ENCODE measurements around the gene ZFYVE9. TPM values are rescaled to one million over a fixed set of nuclear protein-coding genes. Genes with fewer than 3 reads are reported as not detected.

Gene ZFYVE9
- total and polyA plus RNA-seq, 2 donors: 3.6 to 6.8 TPM

DNA sequence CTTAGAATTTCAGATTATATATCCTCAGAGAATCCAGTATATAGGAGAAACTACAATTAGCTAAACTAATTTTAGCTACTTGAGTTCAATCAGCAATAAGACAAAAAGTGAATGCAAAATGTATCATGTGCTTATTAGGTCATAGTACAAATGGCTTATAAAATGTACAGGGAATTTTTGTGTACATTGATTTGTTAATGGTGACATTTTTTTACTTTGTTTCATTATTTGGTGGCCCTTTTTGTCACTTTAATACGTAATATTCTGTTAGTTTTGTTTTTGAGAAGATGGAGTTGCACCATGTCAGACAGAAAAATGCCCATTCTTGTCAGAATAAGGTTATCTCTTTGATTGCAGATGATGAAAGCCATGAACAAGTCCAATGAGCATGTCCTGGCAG is 190.5 kb downstream of the ZFYVE9 start:
- Histone ChIP-seq H3K4me1 (ENCODE audit: control insufficient read depth in 2 of 2, insufficient read depth in 2 of 2, low read length in 2 of 2) (no peaks in the 10 kb centered on the region), H3K27ac (ENCODE audit: low read depth in 1 of 2, low read length in 1 of 2) (no peak overlapping the region), H3K27me3 (ENCODE audit: control insufficient read depth in 2 of 2, insufficient read depth in 1 of 2, low read length in 1 of 2) (no peaks in the 10 kb centered on the region), H3K36me3 (ENCODE audit: control insufficient read depth in 2 of 2, insufficient read depth in 2 of 2, low read length in 1 of 2) (no peaks in the 10 kb centered on the region), H3K4me3 (ENCODE audit: low read length in 2 of 2) (no peak overlapping the region), H3K9me3 (ENCODE audit: control insufficient read depth in 2 of 2, insufficient read depth in 1 of 2, low read length in 1 of 2) (no peaks in the 10 kb centered on the region)
- DNase-seq (ENCODE audit: low read depth in 6 of 9, low spot score in 9 of 9): no peak
- 92% methylated on average over 1 of the region's 1 CpG for WGBS

DNA sequence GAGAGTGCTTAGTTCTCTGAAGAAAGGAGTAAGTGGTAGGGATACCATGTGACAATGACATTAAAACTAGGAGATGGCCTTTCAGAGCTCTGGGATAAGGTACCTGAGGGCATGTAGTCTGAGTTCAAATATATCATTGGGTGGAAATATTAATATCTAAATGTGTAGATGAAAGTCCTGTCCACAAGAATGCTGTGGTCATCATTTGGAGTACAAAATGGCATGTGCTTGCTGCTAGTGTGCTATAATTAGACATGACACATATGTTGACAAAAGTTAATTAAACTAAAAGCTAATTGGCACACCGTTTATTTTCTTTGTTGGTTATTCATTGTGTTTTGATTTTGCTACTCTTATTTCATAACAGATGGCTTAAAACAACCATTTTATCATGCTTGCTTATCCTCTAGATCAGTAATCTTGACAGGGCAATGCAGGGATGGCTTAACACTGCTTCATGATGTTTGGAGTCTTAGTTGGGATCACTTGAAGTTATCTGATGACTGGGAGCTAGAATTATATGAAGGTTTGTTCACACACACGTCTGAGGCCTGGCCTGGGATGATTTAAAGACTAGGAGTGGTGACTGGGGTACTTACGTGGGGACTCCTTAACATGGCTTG is 193.1 kb downstream of the ZFYVE9 start:
- WGBS: 96% methylated on average over 3 of the region's 3 CpGs
- no peak overlapping the region for H3K27ac ChIP-seq (ENCODE audit: low read depth in 1 of 2, low read length in 1 of 2)
- no peaks in the 10 kb centered on the region for H3K4me1 ChIP-seq (ENCODE audit: control insufficient read depth in 2 of 2, insufficient read depth in 2 of 2, low read length in 2 of 2)
- no peak for DNase-seq (ENCODE audit: low read depth in 6 of 9, low spot score in 9 of 9)
- no peaks in the 10 kb centered on the region for H3K9me3 ChIP-seq (ENCODE audit: control insufficient read depth in 2 of 2, insufficient read depth in 1 of 2, low read length in 1 of 2)
- H3K4me3 ChIP-seq (ENCODE audit: low read length in 2 of 2): no peak overlapping the region
- no peaks in the 10 kb centered on the region for H3K27me3 ChIP-seq (ENCODE audit: control insufficient read depth in 2 of 2, insufficient read depth in 1 of 2, low read length in 1 of 2)
- no peaks in the 10 kb centered on the region for H3K36me3 ChIP-seq (ENCODE audit: control insufficient read depth in 2 of 2, insufficient read depth in 2 of 2, low read length in 1 of 2)

- no peak for DNase-seq (ENCODE audit: low read depth in 6 of 9, low spot score in 9 of 9)
- Histone ChIP-seq H3K9me3 (ENCODE audit: control insufficient read depth in 2 of 2, insufficient read depth in 1 of 2, low read length in 1 of 2) (no peaks in the 10 kb centered on the region), H3K27ac (ENCODE audit: low read depth in 1 of 2, low read length in 1 of 2) (no peak overlapping the region), H3K36me3 (ENCODE audit: control insufficient read depth in 2 of 2, insufficient read depth in 2 of 2, low read length in 1 of 2) (no peaks in the 10 kb centered on the region), H3K27me3 (ENCODE audit: control insufficient read depth in 2 of 2, insufficient read depth in 1 of 2, low read length in 1 of 2) (no peaks in the 10 kb centered on the region), H3K4me3 (ENCODE audit: low read length in 2 of 2) (no peak overlapping the region), H3K4me1 (ENCODE audit: control insufficient read depth in 2 of 2, insufficient read depth in 2 of 2, low read length in 2 of 2) (no peaks in the 10 kb centered on the region)
- 98% methylated on average over 2 of the region's 2 CpGs for WGBS
Measured at GRCh38 chr1:52337439-52337838, 195.6 kb downstream of the ZFYVE9 start.

GRCh38 chr1:52341655-52342260 is 199.9 kb downstream of the ZFYVE9 start:
- H3K36me3 ChIP-seq (ENCODE audit: control insufficient read depth in 2 of 2, insufficient read depth in 2 of 2, low read length in 1 of 2): no peaks in the 10 kb centered on the region
- WGBS: 83% methylated on average over 7 of the region's 7 CpGs
- no peak for DNase-seq (ENCODE audit: low read depth in 6 of 9, low spot score in 9 of 9)
- H3K27me3 ChIP-seq (ENCODE audit: control insufficient read depth in 2 of 2, insufficient read depth in 1 of 2, low read length in 1 of 2): no peaks in the 10 kb centered on the region
- no peaks in the 10 kb centered on the region for H3K4me1 ChIP-seq (ENCODE audit: control insufficient read depth in 2 of 2, insufficient read depth in 2 of 2, low read length in 2 of 2)
- H3K27ac ChIP-seq (ENCODE audit: low read depth in 1 of 2, low read length in 1 of 2): no peak overlapping the region
- no peak overlapping the region for H3K4me3 ChIP-seq (ENCODE audit: low read length in 2 of 2)
- H3K9me3 ChIP-seq (ENCODE audit: control insufficient read depth in 2 of 2, insufficient read depth in 1 of 2, low read length in 1 of 2): no peaks in the 10 kb centered on the region

DNA sequence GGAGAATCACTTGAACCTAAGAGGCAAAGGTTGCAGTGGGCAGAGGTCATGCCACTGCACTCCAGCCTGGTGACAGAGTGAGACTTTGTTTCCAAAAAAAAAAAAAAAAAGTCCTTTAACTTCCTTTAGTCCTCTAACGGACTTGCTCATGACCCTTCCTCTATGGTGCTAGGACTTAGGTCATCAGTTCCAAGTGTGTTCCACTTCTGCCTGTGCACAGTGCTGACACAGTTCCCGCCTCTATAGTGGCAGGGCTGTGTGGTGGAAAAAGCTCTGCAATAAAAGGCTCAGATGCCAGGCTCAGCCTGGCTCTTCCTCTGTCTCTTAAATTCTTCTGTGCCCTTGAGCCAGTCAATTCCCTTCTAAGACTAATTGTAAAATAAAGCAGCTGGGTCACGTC is 202.1 kb downstream of the ZFYVE9 start:
- no peaks in the 10 kb centered on the region for H3K27me3 ChIP-seq (ENCODE audit: control insufficient read depth in 2 of 2, insufficient read depth in 1 of 2, low read length in 1 of 2)
- H3K36me3 ChIP-seq (ENCODE audit: control insufficient read depth in 2 of 2, insufficient read depth in 2 of 2, low read length in 1 of 2): no peaks in the 10 kb centered on the region
- H3K9me3 ChIP-seq (ENCODE audit: control insufficient read depth in 2 of 2, insufficient read depth in 1 of 2, low read length in 1 of 2): no peaks in the 10 kb centered on the region
- no peak for DNase-seq (ENCODE audit: low read depth in 6 of 9, low spot score in 9 of 9)
- H3K4me1 ChIP-seq (ENCODE audit: control insufficient read depth in 2 of 2, insufficient read depth in 2 of 2, low read length in 2 of 2): no peaks in the 10 kb centered on the region
- no peak overlapping the region for H3K27ac ChIP-seq (ENCODE audit: low read depth in 1 of 2, low read length in 1 of 2)
- no peak overlapping the region for H3K4me3 ChIP-seq (ENCODE audit: low read length in 2 of 2)
- 97% methylated on average over 3 of the region's 3 CpGs for WGBS

- Histone ChIP-seq H3K9me3 (ENCODE audit: control insufficient read depth in 2 of 2, insufficient read depth in 1 of 2, low read length in 1 of 2) (no peaks in the 10 kb centered on the region), H3K27me3 (ENCODE audit: control insufficient read depth in 2 of 2, insufficient read depth in 1 of 2, low read length in 1 of 2) (no peaks in the 10 kb centered on the region), H3K27ac (ENCODE audit: low read depth in 1 of 2, low read length in 1 of 2) (no peak overlapping the region), H3K36me3 (ENCODE audit: control insufficient read depth in 2 of 2, insufficient read depth in 2 of 2, low read length in 1 of 2) (peaks cover 0 to 2% of the 10 kb centered on the region in 2 donors), H3K4me3 (ENCODE audit: low read length in 2 of 2) (no peak overlapping the region), H3K4me1 (ENCODE audit: control insufficient read depth in 2 of 2, insufficient read depth in 2 of 2, low read length in 2 of 2) (no peaks in the 10 kb centered on the region)
- no peak for DNase-seq (ENCODE audit: low read depth in 6 of 9, low spot score in 9 of 9)
- 96% methylated on average over 2 of the region's 2 CpGs for WGBS
Measured at GRCh38 chr1:52345252-52345651, 203.4 kb downstream of the ZFYVE9 start.

- Histone ChIP-seq H3K9me3 (ENCODE audit: control insufficient read depth in 2 of 2, insufficient read depth in 1 of 2, low read length in 1 of 2) (no peaks in the 10 kb centered on the region), H3K27ac (ENCODE audit: low read depth in 1 of 2, low read length in 1 of 2) (no peak overlapping the region), H3K4me3 (ENCODE audit: low read length in 2 of 2) (no peak overlapping the region), H3K4me1 (ENCODE audit: control insufficient read depth in 2 of 2, insufficient read depth in 2 of 2, low read length in 2 of 2) (no peaks in the 10 kb centered on the region), H3K27me3 (ENCODE audit: control insufficient read depth in 2 of 2, insufficient read depth in 1 of 2, low read length in 1 of 2) (no peaks in the 10 kb centered on the region), H3K36me3 (ENCODE audit: control insufficient read depth in 2 of 2, insufficient read depth in 2 of 2, low read length in 1 of 2) (peaks cover 5 to 9% of the 10 kb centered on the region in 2 donors)
- DNase-seq (ENCODE audit: low read depth in 6 of 9, low spot score in 9 of 9): no peak
- 98% methylated on average over 4 of the region's 4 CpGs for WGBS
Measured at GRCh38 chr1:52346653-52347052, 204.8 kb downstream of the ZFYVE9 start.

DNA sequence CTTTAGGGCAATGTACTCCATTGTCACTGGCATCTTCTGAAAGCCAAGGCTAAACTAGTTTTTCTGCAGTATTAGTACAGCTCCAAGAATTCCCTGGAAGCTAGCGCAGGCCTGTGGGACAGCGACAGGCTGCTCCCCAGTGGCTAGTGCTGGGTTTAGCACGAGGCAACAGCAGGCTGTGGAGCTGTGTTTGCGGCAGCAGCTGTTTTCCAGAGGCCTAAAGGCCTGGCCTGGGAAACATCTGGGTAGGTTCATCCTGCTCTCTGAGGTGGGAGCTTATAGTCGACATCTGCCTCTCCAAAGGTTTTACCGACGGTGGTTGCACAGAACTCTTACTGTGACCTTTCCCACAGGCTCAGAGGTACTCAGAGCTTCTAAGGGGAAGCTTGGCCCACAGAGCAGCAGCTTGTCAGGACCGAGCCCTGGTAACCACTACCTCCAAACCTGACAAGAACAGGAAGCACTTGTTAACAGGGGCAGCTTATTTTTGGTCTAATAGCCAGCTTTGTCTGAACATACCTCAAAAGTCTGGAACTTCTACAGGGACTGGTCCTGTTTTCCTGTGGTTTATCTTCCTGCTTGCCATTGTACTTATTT is 206.9 kb downstream of the ZFYVE9 start:
- peak in 1 of 9 donors; percentile 7 for DNase-seq (ENCODE audit: low read depth in 6 of 9, low spot score in 9 of 9)
- H3K27ac ChIP-seq (ENCODE audit: low read depth in 1 of 2, low read length in 1 of 2): no peak overlapping the region
- peaks cover 24 to 25% of the 10 kb centered on the region in 2 donors for H3K36me3 ChIP-seq (ENCODE audit: control insufficient read depth in 2 of 2, insufficient read depth in 2 of 2, low read length in 1 of 2)
- H3K9me3 ChIP-seq (ENCODE audit: control insufficient read depth in 2 of 2, insufficient read depth in 1 of 2, low read length in 1 of 2): no peaks in the 10 kb centered on the region
- H3K4me1 ChIP-seq (ENCODE audit: control insufficient read depth in 2 of 2, insufficient read depth in 2 of 2, low read length in 2 of 2): no peaks in the 10 kb centered on the region
- WGBS: 32% methylated on average over 8 of the region's 8 CpGs
- no peak overlapping the region for H3K4me3 ChIP-seq (ENCODE audit: low read length in 2 of 2)
- H3K27me3 ChIP-seq (ENCODE audit: control insufficient read depth in 2 of 2, insufficient read depth in 1 of 2, low read length in 1 of 2): no peaks in the 10 kb centered on the region

GRCh38 chr1:52352690-52353089 is 210.8 kb downstream of the ZFYVE9 start:
- no peaks in the 10 kb centered on the region for H3K4me1 ChIP-seq (ENCODE audit: control insufficient read depth in 2 of 2, insufficient read depth in 2 of 2, low read length in 2 of 2)
- H3K4me3 ChIP-seq (ENCODE audit: low read length in 2 of 2): no peak overlapping the region
- 94% methylated on average over 7 of the region's 7 CpGs for WGBS
- H3K27ac ChIP-seq (ENCODE audit: low read depth in 1 of 2, low read length in 1 of 2): no peak overlapping the region
- DNase-seq (ENCODE audit: low read depth in 6 of 9, low spot score in 9 of 9): no peak
- no peaks in the 10 kb centered on the region for H3K9me3 ChIP-seq (ENCODE audit: control insufficient read depth in 2 of 2, insufficient read depth in 1 of 2, low read length in 1 of 2)
- H3K27me3 ChIP-seq (ENCODE audit: control insufficient read depth in 2 of 2, insufficient read depth in 1 of 2, low read length in 1 of 2): no peaks in the 10 kb centered on the region
- peaks cover 63 to 64% of the 10 kb centered on the region in 2 donors for H3K36me3 ChIP-seq (ENCODE audit: control insufficient read depth in 2 of 2, insufficient read depth in 2 of 2, low read length in 1 of 2)
